NCI-H1930 (cell line): ENCODE measurements around the gene SERPINF2.
"Not testable (repeated sequence)": the region's sequence is repeated elsewhere in the genome, so short reads cannot be mapped to it uniquely, and the experiment has no call there.

Experiments
- DNase-seq, 2 experiments: peaks; one replicate each; lab custom pipeline; 2025; lab: John Stamatoyannopoulos, UW

Gene SERPINF2

DNA sequence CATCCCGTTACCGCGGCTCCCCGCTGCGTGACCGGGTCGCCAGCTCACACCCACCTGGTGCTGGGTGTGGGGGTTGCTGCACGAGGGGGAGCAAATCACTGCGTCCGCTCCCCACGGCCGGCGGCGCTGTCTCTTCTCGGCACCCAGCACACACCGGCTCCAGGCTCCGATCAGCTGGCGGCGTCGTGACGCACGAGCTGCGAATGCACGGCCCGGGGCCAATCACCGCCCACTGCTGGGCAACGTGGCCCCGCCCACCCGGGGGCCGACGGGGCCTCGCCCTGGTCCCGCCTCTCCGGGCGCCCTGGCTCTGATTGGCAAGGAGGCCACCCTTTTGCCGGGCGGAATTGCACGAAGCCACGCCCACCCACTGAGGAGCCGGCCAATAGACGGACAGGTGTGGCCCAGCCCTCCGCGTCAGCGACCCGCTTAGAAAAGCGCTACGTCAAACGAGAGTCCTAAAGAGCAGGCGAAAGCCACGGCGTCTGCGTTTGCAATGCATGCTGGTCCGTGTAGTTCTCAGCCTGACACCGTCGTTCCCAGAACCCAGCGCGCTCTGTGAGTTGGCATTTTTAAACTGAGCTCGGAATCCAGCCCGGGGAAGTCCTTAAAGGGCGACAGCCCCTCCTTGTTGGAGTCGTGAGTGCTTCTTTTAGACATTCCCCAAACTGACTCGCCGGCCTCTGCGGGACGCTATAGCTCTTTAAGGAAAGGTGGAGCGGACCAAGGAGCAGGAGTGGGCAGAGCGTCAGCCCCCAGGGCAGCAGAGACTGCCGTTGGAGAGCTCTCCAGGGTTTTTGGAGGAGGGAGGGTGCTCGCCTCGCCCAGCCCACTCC lies 26.4 kb upstream of the SERPINF2 start:
- DNase-seq = peak; percentile 99

DNA sequence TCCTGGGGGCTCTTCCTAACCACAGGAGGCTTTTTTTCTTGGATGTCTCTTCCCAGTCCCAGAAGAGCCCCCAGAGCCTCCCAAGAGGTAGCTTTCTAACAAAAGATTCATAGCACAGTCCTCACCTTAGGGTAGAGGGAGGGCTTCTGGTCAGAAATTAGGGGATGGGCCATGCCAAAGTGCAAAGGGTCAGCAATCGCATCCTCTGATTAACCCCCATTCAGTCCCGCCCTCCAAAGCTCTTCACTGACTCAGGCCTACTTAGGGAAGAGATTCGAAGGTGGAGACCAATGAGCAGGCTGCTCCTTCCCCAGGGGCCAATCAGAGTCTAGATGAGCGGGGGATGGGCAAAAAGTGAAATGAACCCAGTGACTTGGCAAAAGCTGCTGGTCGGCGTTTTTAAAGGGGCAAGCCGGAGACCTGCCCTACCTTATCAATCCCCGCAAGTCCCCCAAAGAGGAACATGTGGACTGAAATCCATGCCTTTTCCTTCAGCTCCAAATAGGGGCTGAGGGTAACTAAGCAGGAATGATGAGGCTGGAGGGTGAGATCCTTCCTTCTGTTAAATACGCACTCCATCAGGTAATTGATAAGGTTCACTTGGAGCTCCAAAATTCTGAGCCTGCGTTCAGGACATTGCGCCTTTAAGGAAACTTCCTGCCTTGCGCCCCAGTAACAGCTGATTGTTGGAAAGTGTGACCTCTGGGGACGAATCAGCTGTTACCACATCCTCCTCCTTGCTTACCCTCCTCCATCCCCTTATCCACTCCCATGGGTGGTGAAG lies 25.6 kb upstream of the SERPINF2 start:
- peak; percentile 92 to 95 for DNase-seq

DNA sequence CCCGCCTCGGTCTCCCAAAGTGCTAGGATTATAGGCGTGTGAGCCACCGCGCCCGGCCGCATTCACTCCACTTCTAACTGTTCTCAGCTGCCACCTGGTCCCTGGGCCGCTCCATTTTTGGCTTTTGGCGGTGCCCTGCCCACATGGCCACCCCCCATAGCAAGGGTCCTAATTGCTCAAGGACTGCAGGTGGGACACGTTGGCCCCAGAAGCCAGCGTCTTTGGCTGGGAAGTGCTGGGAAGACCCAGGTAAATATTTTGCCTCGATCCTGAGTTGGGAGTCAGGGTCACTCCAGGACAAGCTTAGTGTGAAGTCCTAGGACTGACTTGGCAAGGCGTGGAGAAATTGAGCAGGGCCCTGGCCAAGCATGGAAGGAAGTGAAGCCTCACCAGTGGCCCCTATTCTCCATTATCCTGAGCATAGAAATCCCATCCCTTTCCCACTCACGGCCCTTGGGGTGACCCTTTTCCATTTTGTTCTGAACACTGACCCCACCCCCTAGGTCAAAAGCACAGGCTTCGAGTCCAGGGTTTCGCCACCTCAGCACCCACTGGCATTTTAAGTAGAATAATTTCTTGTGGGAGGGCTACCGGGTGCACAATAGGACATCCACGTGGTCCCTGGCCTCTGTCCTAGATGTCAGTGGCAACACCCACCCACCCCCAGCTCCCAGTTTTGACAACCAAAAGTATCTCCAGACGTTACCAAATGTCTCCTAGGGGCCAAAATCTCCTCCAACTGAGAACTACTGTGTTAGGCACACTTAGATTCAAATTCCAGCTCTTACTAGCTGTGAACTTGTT lies 24.1 kb upstream of the SERPINF2 start:
- no peak for DNase-seq

DNA sequence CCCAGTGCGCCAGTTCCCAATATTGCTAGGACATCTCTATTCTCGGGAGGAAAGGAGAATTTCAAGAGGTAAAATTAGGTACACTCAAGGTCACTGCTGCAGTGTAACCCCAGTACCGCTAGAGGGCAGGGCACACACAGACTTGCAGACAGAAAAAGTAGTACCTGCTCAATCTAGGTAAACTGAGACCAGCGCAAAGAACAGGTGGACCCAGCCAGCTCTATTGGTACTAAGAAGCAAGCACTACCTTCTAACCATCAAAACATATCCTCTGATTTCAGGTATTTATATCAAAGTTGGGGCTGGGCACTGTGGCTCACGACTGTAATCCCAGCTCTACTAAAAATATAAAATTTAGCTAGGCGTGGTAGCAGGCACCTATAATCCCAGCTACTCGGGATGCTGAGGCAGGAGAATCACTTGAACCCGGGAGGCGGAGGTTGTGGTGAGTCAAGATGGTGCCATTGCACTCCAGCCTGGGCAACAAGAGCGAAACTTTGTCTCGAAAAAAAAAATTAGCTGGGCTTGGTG lies 21.8 kb upstream of the SERPINF2 start:
- DNase-seq = peak in 1 of 2 experiments; percentile 49

DNA sequence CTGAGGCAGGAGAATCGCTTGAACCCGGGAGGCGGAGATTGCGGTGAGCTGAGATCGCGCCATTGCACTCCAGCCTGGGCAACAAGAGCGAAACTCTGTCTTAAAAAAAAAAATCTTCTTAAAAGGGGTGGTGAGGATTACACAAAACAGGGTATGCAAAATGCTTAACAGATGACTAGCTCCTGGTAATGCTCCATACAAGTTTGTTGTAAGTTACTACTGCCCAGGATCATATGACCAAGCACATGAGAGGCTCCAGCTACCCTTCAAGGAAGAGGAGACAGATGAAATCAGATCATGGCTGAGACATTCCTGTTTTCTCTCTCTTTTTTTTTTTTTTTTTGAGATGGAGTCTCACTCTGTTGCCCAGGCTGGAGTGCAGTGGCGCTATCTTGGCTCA lies 20.6 kb upstream of the SERPINF2 start:
- not testable (repeated sequence) for DNase-seq

DNA sequence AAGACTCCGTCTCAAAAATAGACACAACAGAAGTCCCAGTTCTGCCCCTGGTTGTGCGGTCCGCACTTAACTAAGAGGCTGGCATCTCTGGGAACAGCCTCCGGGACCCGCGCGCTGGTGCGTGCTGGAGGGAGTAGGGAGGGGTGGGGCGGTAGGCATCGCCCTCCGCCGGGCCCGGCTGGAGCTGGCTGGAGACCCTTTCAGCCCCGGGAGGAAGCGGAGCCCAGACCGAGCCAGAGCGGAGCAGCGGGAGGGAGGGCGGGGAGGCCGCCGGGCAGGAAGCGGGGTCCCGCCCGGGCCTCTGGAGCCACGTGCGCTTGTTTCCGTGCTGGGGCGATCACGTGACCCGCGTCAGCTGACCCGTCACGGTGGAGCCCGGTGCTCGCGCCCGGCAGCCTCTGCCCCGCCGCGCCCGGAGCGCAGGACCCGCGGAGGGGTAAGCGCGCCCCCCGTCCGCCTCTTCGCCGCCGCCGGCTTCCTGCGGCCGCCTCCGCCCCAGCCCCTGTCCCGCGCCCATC lies 18.3 kb upstream of the SERPINF2 start, which contains the start of gene WDR81:
Gene WDR81 (plus strand): TSS at position 354 of the 518 bp plus-strand sequence. CDS start 256 bp downstream, outside the sequence.
- peak; percentile 66 to 74 for DNase-seq

DNA sequence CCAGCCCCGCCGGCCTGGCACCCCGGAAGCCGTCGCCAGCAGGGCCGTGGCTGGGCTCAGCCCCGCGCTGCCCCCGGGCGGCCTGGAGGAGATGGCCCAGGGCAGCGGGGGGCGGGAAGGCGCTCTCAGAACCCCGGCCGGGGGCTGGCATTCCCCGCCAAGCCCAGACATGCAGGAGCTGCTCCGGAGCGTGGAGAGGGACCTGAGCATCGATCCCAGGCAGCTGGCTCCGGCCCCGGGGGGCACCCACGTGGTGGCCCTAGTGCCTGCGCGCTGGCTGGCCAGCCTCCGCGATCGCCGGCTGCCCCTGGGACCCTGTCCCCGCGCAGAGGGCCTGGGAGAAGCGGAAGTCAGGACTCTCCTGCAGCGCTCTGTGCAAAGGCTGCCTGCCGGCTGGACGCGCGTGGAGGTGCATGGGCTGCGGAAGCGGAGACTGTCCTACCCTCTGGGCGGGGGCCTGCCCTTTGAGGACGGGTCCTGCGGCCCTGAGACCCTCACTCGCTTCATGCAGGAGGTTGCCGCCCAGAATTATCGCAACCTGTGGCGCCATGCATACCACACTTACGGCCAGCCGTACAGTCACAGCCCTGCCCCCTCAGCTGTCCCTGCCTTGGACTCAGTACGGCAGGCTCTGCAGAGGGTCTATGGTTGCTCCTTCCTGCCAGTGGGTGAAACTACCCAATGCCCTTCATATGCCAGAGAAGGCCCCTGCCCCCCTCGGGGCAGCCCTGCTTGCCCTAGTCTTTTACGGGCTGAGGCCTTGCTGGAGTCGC lies 17.6 kb upstream of the SERPINF2 start:
- DNase-seq = no peak

DNA sequence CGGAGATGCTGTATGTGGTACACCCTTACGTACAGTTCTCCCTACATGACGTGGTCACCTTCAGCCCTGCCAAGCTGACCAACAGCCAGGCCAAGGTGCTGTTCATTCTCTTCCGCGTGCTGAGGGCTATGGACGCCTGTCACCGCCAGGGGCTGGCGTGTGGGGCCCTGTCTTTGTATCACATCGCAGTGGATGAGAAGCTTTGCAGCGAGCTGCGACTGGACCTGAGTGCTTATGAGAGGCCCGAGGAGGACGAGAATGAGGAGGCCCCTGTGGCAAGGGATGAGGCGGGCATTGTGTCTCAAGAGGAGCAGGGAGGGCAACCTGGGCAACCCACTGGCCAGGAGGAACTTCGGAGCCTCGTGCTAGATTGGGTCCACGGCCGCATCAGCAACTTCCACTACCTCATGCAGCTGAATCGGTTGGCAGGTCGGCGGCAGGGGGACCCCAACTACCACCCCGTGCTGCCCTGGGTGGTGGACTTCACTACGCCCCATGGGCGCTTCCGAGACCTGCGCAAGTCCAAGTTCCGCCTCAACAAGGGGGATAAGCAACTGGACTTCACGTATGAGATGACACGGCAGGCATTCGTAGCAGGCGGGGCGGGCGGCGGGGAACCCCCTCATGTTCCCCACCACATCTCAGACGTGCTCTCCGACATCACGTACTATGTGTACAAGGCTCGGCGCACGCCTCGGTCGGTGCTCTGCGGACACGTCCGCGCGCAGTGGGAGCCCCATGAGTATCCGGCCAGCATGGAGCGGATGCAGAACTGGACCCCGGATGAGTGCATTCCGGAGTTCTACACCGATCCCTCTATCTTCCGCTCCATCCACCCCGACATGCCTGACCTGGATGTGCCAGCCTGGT lies 16.8 kb upstream of the SERPINF2 start:
- DNase-seq = no peak

DNA sequence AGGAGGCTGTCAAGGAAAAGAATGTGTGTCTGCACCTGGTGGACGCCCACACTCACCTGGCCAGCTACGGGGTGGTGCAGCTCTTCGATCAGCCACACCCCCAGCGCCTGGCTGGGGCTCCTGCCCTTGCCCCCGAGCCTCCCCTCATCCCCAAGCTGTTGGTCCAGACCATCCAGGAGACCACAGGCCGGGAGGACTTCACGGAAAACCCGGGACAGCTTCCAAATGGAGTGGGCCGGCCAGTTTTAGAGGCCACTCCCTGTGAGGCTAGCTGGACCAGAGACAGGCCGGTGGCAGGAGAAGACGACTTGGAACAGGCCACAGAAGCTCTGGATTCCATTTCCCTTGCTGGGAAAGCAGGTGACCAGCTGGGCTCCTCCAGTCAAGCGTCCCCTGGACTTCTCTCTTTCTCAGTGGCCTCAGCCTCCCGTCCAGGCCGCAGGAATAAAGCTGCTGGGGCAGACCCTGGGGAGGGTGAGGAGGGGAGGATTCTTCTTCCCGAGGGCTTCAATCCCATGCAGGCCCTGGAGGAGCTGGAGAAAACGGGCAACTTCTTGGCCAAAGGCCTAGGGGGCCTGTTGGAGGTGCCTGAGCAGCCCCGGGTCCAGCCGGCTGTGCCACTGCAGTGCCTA lies 15.9 kb upstream of the SERPINF2 start:
- no peak for DNase-seq

DNA sequence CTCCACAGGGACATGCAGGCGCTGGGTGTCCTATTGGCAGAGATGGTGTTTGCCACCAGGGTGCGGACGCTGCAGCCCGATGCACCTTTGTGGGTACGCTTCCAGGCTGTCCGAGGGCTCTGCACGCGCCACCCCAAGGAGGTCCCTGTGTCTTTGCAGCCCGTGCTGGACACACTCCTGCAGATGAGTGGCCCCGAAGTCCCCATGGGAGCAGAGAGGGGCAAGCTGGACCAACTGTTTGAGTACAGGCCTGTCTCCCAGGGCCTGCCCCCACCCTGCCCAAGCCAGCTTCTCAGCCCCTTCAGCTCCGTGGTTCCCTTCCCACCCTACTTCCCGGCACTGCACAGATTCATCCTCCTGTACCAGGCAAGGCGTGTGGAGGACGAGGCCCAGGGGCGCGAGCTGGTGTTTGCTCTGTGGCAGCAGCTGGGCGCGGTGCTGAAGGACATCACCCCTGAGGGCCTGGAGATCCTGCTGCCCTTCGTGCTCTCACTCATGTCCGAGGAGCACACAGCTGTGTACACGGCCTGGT lies 15.3 kb upstream of the SERPINF2 start:
- no peak for DNase-seq

DNA sequence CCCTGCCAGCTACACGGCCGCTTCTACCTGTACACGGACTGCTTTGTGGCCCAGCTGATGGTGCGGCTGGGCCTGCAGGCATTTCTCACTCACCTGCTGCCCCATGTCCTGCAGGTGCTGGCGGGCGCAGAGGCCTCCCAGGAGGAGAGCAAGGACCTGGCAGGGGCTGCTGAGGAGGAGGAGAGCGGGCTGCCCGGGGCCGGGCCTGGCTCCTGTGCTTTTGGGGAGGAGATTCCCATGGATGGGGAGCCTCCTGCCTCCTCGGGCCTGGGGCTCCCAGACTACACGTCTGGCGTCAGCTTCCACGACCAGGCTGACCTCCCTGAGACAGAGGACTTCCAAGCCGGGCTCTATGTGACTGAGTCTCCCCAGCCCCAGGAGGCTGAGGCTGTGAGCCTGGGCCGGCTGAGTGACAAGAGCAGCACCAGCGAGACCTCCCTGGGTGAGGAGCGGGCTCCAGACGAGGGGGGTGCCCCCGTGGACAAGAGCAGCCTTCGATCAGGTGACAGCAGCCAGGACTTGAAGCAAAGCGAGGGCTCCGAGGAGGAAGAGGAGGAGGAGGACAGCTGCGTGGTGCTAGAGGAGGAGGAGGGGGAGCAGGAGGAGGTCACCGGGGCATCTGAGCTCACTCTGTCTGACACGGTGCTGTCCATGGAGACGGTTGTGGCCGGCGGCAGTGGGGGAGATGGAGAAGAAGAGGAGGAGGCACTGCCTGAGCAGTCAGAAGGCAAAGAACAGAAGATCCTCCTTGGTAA lies 14.6 kb upstream of the SERPINF2 start:
- DNase-seq = no peak

DNA sequence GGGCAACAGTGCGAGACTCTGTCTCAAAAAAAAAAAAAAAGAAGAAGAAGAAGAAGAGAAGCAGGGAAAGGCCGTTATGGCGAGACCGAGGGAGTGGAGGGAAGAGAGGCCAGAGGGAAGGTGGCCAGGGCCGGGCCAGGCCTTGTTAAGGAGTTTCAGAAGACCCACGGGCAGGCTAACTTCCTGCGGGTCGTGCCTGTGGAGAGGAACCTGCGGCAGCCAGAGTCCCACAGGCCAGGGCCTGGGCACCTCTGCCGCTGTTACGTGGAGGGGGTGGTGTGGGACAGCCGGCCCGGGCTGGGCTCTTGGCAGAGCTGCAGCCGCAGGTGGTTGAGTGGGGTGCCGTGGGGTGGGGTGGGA lies 12.7 kb upstream of the SERPINF2 start:
- no peak for DNase-seq

DNA sequence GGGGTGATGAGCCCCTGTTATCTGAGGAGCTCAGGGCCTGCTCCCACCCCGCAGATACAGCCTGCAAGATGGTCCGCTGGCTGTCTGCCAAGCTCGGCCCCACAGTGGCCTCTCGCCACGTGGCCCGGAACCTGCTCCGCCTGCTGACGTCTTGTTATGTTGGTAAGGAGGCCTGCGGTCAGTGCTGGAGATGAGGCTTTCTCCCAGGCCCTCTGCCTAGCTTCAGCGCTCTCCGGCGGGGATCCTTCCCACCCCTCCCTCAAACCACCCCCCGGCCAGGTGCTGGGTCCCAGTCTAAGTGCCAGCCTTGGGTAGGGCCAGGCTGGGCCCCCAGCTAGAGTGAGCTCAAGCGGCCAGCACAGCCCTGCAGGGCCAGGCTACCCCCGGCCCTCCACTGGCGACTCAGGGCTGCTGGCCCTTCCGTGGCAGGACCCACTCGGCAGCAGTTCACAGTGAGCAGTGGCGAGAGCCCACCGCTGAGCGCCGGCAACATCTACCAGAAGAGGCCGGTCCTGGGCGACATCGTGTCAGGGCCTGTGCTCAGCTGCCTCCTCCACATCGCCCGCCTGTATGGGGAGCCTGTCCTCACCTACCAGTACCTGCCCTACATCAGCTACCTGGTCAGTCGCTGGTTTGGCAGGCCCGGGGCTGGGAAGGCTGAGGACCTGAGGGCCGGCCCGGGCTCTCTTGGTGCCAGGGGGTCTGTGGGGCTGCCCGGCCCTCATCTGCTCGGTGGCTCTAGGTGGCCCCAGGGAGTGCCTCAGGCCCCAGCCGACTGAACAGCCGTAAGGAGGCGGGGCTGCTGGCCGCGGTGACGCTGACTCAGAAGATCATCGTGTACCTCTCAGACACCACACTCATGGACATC lies 12.1 kb upstream of the SERPINF2 start:
- no peak for DNase-seq

DNA sequence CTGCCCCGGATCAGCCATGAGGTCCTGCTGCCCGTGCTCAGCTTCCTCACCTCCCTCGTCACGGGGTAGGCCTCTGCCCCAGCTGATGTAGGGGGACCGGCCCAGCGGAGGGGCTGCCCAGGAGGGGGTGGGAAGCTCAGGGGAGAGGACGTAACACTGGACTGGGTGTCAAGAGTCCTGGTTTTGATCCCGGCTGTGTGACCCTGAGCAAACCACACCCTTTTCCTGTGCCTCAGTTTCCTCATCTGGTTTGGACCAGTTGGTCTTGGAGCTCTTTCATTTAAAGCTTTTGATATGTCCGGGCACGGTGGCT lies 11.5 kb upstream of the SERPINF2 start:
- DNase-seq = no peak

DNA sequence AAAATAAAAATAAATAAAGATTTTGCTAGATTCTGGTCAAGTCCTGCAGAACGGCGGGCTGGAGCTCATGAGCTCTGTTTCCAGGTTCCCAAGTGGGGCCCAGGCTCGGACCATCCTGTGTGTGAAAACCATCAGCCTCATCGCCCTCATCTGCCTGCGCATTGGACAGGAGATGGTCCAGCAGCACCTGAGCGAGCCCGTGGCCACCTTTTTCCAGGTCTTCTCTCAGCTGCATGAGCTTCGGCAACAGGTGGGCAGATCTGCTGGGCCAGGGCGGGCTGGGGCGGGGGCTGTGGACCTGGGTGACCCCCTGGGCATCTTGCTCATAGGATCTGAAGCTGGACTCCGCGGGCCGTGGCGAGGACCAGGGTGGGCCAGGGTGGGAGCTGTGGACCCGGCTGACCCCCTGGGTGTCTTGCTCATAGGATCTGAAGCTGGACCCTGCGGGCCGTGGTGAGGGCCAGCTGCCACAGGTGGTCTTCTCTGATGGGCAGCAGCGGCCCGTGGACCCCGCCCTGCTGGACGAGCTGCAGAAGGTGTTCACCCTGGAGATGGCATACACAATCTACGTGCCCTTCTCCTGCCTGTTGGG lies 10.3 kb upstream of the SERPINF2 start:
- DNase-seq = no peak

DNA sequence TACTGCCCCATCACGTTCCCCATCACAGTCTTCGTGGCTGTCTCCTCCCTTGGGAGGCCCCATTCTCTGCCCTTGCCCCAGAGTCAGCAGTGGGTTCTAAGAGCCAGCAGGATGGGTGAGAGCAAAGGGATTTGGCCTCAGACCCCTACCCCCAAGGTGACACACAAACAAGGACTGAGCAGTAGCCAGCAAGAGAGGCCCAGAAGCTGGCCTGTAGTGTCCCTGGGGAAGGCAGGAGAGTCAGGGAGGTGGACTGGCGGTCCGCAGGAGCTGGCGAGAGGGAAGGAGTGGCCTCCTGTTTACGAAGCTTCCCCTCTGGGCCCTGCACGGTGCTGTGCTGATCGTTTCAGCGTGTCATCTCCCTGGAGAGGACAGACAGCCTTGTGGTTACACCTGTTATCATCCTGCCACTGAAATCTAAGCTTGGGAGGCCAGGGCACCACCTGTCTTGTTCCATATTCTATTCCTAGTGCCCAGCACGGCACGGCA lies 9.8 kb upstream of the SERPINF2 start:
- DNase-seq = no peak

DNA sequence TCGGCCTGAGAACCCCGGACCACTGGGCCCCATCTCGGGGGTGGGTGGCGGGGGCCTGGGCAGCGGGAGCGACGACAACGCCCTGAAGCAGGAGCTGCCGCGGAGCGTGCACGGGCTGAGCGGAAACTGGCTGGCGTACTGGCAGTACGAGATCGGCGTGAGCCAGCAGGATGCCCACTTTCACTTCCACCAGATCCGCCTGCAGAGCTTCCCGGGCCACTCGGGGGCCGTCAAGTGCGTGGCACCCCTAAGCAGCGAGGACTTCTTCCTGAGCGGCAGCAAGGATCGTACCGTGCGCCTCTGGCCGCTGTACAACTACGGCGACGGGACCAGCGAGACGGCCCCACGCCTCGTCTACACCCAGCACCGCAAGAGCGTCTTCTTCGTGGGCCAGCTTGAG lies 8.9 kb upstream of the SERPINF2 start:
- no peak for DNase-seq
